ENCODE results near the gene RASGRF1.

The RASGRF1 gene

DNA sequence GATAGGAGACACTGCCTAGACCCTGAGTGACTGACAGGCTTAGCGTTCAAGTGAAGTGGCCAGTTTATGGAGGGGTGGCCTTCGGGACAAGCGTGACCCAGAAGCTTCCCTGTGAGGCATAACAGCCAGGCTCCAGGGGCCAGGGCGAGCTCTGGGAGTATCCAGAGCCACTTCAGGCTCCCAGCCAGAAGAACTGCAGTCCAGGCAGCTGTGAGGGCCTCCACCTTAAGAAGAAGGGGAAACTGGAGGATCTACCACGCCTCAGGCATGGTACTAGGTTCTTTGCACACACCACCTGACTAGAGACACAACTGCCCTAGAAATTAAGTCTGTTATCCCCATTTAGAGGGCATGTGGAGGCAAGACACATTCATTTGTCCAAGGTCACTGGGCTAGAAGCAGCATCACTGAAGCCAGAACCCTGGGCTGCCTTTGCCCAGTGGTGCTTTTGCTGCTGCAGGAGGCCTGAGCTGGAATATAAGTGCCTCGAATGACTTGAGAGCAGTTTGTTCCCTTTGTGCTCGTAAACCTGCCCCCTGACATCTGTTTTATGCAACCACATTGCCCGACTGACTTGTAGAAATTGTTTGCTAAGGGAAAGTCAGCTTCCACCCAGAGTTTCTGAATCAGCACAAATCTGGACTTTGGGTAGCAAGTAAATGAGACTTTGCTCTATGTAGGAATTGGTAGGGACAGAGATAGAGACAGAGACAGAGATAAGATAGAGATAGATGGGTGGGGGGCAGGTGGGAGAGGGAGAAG lies 23.3 kb downstream of the RASGRF1 start:
- DNase-seq, result no peak

- no peak for DNase-seq
Measured at GRCh38 chr15:79066391-79067071, 24.0 kb downstream of the RASGRF1 start.

DNA sequence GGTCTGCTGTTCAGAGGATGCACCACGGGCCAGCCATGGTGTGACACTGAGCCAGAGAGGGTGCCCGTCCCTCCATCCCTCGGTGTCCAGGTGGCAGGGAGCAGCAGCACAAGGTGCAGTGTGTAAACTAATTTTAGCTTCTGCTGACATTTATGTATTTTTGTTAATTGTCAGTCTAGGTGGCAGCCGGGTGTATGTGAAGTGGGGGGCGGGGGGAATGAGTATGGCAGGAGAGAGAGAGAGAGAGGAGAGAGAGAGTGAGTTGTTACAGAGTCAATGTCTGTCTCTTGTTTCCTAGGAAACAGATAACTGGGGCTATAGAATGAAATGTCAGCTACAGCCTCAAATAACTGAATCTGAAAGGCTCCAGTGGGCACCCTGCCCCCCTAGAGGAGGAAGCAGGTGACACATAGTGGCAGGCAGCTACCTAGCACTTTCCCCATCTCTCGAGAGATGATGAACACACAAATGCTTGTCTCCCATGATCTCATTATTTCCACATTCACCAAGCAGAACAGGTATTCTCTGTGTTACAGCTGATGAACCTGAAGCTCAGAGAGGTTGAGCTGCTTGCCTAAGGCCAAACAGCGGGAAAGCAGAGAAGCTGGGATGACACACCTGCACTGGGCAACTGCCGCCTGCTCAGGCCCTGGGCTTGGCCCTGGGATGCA lies 24.7 kb downstream of the RASGRF1 start:
- DNase-seq, result no peak

DNA sequence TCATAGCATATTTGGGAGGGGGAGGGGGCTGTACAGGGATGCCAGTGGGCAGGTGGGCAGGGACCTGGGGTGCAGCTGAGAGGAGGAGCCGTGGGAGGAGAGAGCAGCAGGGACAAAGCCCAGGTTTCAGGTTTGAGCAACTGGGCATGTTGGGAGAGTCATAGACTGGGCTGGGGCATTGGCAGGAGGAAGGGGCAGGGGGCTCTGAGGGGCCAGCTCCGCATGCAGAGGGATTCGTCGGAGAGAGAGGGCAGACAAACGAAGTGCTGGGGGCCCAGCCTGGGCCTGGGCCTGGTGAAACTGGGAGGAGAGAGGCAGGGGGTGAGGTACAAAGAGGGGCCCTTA lies 25.2 kb downstream of the RASGRF1 start:
- no peak for DNase-seq

DNA sequence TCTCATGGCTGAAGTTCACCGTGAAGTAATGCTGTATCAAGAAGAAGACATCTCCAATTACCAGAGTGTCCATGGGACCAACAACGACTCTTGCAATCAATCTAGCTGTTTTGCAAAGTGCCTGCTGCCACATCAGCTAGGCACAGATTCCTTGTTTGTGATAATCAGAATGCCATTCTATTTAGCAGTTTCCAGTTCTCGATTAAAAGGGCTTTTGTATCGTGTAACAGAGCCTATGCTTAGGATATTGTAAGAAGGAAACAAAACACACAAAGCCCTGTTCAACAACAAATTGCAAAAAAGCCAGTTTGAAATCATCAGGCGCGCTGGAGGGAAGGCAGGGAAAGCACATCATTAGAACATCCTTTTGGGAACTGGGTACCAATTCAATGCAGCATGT lies 26.1 kb downstream of the RASGRF1 start:
- DNase-seq, result no peak

- no peak for DNase-seq
Measured at GRCh38 chr15:79060175-79060574, 30.4 kb downstream of the RASGRF1 start.

GRCh38 chr15:79059081-79059572 lies 31.5 kb downstream of the RASGRF1 start:
- DNase-seq, result no peak

DNA sequence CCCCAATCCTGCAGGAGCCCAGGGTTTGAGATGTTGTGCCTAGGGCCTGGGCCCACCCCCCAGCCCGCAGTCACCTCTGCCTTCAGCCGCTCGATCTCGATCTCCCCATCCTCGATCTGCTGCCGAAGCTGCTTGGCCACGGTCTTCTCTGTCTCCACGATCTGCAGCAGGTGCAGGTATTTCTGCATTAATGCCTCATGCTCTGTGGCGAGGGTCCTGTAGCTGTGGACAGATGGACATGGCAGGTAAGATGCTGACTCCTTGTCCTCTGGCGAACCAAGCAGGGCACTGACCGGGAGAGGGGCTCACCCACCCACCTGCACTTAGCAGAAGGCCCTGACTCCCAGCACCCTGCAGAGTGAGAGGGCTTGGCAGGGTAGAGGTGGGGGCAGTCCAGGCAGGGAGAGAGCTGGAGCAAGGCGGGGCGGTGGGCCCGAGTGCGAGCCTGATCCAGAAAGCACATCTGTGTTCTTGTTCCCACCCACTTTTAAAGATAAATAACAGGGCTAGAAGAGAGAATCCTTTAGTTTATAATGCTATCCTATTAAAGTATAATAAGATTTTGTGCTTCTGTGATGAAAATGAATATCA lies 32.2 kb downstream of the RASGRF1 start:
- DNase-seq, result no peak

- no peak for DNase-seq
Measured at GRCh38 chr15:79057050-79057449, 33.5 kb downstream of the RASGRF1 start.

DNA sequence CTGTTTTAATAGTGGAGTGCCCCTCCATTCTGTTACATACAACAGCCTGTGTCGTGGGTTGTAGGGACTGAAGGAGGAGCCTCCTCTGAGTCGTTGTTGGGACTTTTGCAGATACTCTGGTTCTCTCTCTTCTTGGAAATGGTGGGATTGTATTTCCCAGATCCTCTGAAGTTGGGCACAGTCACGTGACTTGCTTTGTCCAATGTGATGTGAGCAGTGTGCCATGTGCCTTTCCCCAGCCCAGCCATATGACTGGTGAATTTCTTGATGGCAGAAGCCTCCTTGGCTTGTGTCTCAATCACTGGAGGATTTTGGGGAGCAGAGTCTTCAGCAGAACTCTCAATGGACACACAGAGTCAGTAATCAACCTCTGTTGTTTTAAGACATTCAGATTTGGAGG lies 36.2 kb downstream of the RASGRF1 start:
- no peak for DNase-seq

- no peak for DNase-seq
Measured at GRCh38 chr15:79053894-79054293, 36.7 kb downstream of the RASGRF1 start.

GRCh38 chr15:79051941-79052731 lies 38.4 kb downstream of the RASGRF1 start:
- no peak for DNase-seq

GRCh38 chr15:79051029-79051428 lies 39.6 kb downstream of the RASGRF1 start:
- DNase-seq, result no peak

GRCh38 chr15:79050341-79050740 lies 40.2 kb downstream of the RASGRF1 start:
- no peak for DNase-seq

DNA sequence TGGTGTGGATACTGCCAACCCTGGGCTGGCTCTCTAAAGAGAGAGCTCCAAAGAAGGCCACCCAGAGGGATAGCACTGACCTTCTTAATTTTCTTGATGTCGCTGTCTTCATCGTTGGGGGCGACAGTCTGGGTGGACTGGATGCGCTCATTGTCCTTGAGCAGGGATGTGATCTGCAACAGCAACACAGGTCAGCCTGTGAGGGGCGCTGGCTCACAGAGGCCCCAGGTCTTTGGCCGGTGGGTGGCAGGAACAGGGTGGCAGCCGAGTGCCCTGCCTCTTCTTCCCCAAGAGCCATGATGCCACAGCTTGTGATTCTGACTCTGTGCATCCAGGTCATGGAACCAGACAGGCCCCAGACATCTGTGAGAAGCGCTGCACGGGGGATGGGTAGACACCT lies 41.2 kb downstream of the RASGRF1 start:
- DNase-seq, result no peak

DNA sequence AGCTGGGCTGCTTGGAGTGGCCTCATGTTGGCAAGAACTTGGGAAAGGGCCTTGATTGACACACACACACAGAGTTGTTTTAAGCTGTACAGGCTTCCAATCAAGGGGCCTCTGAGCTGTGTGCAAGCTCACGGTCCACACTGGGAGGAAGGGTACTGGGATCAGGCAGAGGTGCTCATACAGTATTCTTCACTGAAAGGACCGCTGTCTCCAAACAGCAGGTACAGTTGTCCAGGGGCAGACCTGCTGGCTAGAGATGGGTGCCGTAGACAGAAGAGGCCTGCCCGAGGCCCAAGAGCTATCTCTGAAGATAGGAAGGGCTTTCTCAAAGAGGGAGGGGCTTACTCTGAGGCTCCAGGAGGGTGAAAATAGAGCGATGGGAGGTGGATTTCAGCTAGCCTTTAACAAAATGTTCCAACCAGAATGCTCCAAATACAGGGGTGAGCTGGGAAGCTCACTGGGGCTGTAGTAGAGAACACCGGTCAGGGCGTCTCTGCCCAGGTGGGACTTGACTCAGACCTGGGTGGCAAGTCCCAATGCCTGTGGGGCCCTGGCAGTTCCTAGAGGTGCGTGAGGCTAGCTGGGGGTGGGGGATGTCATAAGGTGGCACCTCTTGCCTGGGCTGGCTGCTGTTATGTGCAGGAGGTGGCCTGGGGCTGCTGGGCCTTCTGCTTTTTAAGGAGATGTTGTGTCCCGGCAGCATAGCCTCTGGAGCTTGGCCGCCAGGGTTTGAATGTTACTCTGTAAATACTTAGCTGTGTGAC lies 42.7 kb downstream of the RASGRF1 start:
- no peak for DNase-seq

- DNase-seq, result no peak
Measured at GRCh38 chr15:79046691-79047404, 43.7 kb downstream of the RASGRF1 start.

DNA sequence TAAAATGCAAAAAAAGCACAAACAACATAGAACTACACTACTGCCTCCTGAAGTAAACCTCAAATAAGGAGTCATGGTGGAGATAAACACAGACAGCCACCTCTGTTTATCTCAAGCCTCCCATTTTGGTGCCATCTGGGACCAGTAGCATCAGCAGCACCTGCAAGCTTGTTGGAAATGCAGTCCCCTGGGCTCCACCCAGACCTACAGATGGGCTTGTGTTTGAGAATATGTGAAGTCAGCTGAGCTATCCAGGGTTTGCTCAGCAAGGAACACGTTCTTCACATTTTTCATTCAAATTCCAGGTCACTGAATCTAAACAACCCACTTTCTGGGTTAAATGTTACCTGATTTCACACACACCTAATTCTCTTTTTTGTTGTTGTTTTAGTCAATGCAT lies 45.5 kb downstream of the RASGRF1 start:
- no peak for DNase-seq

- DNase-seq, result no peak
Measured at GRCh38 chr15:79042213-79042928, 48.2 kb downstream of the RASGRF1 start.

GRCh38 chr15:79041601-79042168 lies 48.9 kb downstream of the RASGRF1 start:
- no peak for DNase-seq

Measured in DMS79 treated with DMSO at 0.1 percent for 48 hours (cell line).